ENCODE results near the gene ANKFY1.

The ANKFY1 gene

DNA sequence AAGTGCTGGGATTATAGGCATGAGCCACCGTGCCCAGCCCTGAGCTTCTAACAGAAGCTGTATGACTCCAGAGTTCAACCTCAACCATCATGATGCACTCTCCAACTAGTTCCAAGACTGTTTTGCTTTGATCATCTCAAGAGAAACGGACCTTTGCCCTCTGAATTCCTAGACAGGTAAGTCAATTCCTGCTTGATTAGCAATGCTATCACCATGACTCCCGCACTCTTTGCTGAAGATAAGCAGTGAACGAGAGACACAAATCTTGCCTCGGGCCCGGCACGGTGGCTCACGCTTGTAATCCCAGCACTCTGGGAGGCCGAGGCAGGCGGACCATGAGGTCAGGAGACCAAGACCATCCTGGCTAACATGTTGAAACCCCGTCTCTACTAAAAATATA is 22.2 kb downstream of the ANKFY1 start:
- Histone ChIP-seq H3K4me3 (ENCODE audit: low read length) (no peak overlapping the region), H3K36me3 (replicated peaks; ENCODE audit: insufficient read depth, low read length) (peaks cover 4% of the 10 kb centered on the region; the same call in 1 of the 2 replicates), H3K4me2 (ENCODE audit: low read depth, low read length) (no peak overlapping the region), H3K9me2 (replicated peaks; ENCODE audit: insufficient read depth, low read length) (no peaks in the 10 kb centered on the region), H3K27me3 (replicated peaks; ENCODE audit: insufficient read depth, low read length) (no peaks in the 10 kb centered on the region), H2AFZ (ENCODE audit: low read length) (no peak overlapping the region), H3K9ac (ENCODE audit: low read length) (no peak overlapping the region), H3F3A (ENCODE audit: insufficient read depth, low read length) (no peaks in the 10 kb centered on the region; the same call in 1 of the 2 replicates), H4K20me1 (ENCODE audit: insufficient read depth, low read length) (no peaks in the 10 kb centered on the region), H3K9me3 (replicated peaks; ENCODE audit: insufficient read depth, low read length) (no peaks in the 10 kb centered on the region), H3K27ac (ENCODE audit: low read length) (no peak overlapping the region), H3K79me2 (ENCODE audit: low read length) (peaks cover 36% of the 10 kb centered on the region), H3K4me1 (ENCODE audit: low read length) (no peaks in the 10 kb centered on the region)
- DNase-seq, result no peak
- TF ChIP-seq, protein P1, sequence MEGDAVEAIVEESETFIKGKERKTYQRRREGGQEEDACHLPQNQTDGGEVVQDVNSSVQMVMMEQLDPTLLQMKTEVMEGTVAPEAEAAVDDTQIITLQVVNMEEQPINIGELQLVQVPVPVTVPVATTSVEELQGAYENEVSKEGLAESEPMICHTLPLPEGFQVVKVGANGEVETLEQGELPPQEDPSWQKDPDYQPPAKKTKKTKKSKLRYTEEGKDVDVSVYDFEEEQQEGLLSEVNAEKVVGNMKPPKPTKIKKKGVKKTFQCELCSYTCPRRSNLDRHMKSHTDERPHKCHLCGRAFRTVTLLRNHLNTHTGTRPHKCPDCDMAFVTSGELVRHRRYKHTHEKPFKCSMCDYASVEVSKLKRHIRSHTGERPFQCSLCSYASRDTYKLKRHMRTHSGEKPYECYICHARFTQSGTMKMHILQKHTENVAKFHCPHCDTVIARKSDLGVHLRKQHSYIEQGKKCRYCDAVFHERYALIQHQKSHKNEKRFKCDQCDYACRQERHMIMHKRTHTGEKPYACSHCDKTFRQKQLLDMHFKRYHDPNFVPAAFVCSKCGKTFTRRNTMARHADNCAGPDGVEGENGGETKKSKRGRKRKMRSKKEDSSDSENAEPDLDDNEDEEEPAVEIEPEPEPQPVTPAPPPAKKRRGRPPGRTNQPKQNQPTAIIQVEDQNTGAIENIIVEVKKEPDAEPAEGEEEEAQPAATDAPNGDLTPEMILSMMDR (IDR thresholded peaks at IDR 0.05; ENCODE audit: low read length), result no peak
- TF ChIP-seq EZH2 (optimal IDR thresholded peaks at IDR 0.05; ENCODE audit: low read depth, low read length), result no peak
- no peak for TF ChIP-seq EZH2phosphoT487 (IDR thresholded peaks at IDR 0.05; ENCODE audit: low read length)

DNA sequence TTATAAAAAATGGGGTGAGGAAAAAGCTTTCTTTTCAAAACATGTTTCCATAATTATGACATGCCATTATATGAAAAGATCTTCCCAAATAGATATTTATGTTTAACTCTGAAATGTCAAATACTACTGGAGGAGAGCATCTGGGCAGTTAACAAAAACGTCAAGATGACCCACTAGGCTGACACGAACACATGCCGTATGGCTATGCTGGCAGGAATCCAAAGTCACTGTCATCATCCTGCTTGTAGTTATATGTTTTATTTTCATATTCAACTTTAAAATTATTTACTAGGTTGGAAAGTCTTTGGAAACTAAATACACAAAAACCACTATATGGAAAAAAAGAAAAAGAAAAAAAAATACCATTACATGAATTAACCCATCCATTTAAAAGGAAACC is 27.3 kb downstream of the ANKFY1 start:
- H3K9me2 ChIP-seq (replicated peaks; ENCODE audit: insufficient read depth, low read length), result no peaks in the 10 kb centered on the region
- H3K4me1 ChIP-seq (ENCODE audit: low read length), result no peaks in the 10 kb centered on the region
- H3K4me3 ChIP-seq (ENCODE audit: low read length), result no peak overlapping the region
- TF ChIP-seq EZH2 (optimal IDR thresholded peaks at IDR 0.05; ENCODE audit: low read depth, low read length) (no peak), EZH2phosphoT487 (IDR thresholded peaks at IDR 0.05; ENCODE audit: low read length) (no peak)
- TF ChIP-seq, protein P1 (IDR thresholded peaks at IDR 0.05; ENCODE audit: low read length), result no peak
- peaks cover 9% of the 10 kb centered on the region; the same call in 1 of the 2 replicates for H3K79me2 ChIP-seq (ENCODE audit: low read length)
- H3F3A ChIP-seq (ENCODE audit: insufficient read depth, low read length), result no peaks in the 10 kb centered on the region; the same call in 1 of the 2 replicates
- no peak overlapping the region for H3K9ac ChIP-seq (ENCODE audit: low read length)
- no peak overlapping the region for H3K4me2 ChIP-seq (ENCODE audit: low read depth, low read length)
- no peak overlapping the region for H2AFZ ChIP-seq (ENCODE audit: low read length)
- no peaks in the 10 kb centered on the region; the same call in 1 of the 2 replicates for H4K20me1 ChIP-seq (ENCODE audit: insufficient read depth, low read length)
- H3K9me3 ChIP-seq (replicated peaks; ENCODE audit: insufficient read depth, low read length), result no peaks in the 10 kb centered on the region
- DNase-seq, result no peak
- peaks cover 7% of the 10 kb centered on the region; the same call in 1 of the 2 replicates for H3K36me3 ChIP-seq (replicated peaks; ENCODE audit: insufficient read depth, low read length)
- H3K27me3 ChIP-seq (replicated peaks; ENCODE audit: insufficient read depth, low read length), result no peaks in the 10 kb centered on the region
- no peak overlapping the region for H3K27ac ChIP-seq (ENCODE audit: low read length)

DNA sequence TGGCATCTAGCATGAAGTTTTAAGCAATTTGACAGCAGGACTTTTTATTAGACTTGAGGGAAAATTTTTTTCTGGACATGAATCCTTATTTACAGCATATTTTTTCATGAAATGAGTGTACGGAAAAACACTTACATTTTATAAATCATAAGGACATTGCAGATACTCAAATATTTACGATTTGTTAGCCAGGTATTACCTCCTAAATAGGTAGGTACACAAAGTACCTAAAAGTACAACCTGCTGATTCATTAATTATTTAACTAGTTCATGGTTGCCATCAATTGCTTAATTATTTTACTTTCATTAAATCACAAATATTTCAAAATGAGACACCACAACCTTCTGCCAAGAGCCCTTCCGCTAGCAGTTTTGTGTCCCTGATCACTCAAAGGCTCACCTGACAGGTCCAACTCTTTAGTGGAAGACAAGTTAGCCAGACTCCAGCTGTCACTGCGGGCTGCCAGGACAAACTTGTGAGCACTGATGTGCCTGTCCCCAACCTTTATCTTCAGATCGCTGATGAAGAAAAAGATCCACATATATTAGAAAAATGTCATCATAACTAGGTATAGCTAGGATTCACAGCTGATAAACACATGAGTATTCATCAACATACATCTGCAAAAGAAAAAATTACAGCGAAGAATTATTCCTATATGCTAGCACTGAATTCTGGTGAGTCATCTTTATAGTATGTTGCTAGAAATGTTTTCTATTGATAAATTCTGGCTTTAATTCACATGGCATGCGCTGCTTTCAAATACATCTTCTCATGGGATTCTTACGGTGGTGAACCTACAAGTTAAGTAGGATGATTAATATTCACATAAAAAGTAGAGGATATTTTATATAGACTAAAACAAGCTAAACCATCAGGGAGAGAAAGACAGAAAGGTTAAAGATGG is 28.2 kb downstream of the ANKFY1 start:
- no peaks in the 10 kb centered on the region; the same call in 1 of the 2 replicates for H3F3A ChIP-seq (ENCODE audit: insufficient read depth, low read length)
- no peaks in the 10 kb centered on the region for H3K4me1 ChIP-seq (ENCODE audit: low read length)
- no peaks in the 10 kb centered on the region; the same call in 1 of the 2 replicates for H4K20me1 ChIP-seq (ENCODE audit: insufficient read depth, low read length)
- no peaks in the 10 kb centered on the region for H3K9me2 ChIP-seq (replicated peaks; ENCODE audit: insufficient read depth, low read length)
- H3K36me3 ChIP-seq (replicated peaks; ENCODE audit: insufficient read depth, low read length), result peaks cover 7% of the 10 kb centered on the region; the same call in 1 of the 2 replicates
- H2AFZ ChIP-seq (ENCODE audit: low read length), result no peak overlapping the region
- no peak for DNase-seq
- H3K9me3 ChIP-seq (replicated peaks; ENCODE audit: insufficient read depth, low read length), result no peaks in the 10 kb centered on the region
- H3K4me2 ChIP-seq (ENCODE audit: low read depth, low read length), result no peak overlapping the region
- H3K27me3 ChIP-seq (replicated peaks; ENCODE audit: insufficient read depth, low read length), result no peaks in the 10 kb centered on the region
- no peak for TF ChIP-seq EZH2 (optimal IDR thresholded peaks at IDR 0.05; ENCODE audit: low read depth, low read length)
- no peak for TF ChIP-seq EZH2phosphoT487 (IDR thresholded peaks at IDR 0.05; ENCODE audit: low read length)
- TF ChIP-seq, protein P1 (IDR thresholded peaks at IDR 0.05; ENCODE audit: low read length), result no peak
- no peak overlapping the region for H3K27ac ChIP-seq (ENCODE audit: low read length)
- no peak overlapping the region for H3K4me3 ChIP-seq (ENCODE audit: low read length)
- H3K9ac ChIP-seq (ENCODE audit: low read length), result no peak overlapping the region
- H3K79me2 ChIP-seq (ENCODE audit: low read length), result peaks cover 9% of the 10 kb centered on the region; the same call in 1 of the 2 replicates
